Cardiac septum (tissue), 1 donor: ENCODE measurements around the gene FCRLA. TPM values are rescaled to one million over a fixed set of nuclear protein-coding genes. Genes with fewer than 3 reads are reported as not detected.

Experiments
- total RNA-seq: library from RNA; stranded (reverse); fragmentation: NEBNext Ultra II Directional; extraction: Animal tissue kit (Norgen Biotek cat#: 25700); gene quantifications from one replicate; pipeline ENCODE4 v1.2.1, GENCODE V29; 2021
- donor health status: DM: no; HTN: no; CAD: no.

The FCRLA gene
- total RNA-seq, 1 donor from 2014 or later = 0.40 TPM

Other genes with a start within 250 kb of the FCRLA start
- gene FCGR2A, start 201.8 kb upstream of the FCRLA start, total RNA-seq = 19.2 TPM
- gene HSPA6, start 182.7 kb upstream of the FCRLA start, total RNA-seq = 1.9 TPM
- 14.7 TPM for gene FCGR3A, start 157.4 kb upstream of the FCRLA start, total RNA-seq
- 8.4 TPM for gene FCGR3B, start 76.1 kb upstream of the FCRLA start, total RNA-seq
- 5.6 TPM for gene FCGR2B, start 44.1 kb upstream of the FCRLA start, total RNA-seq
- 0.38 TPM for gene FCRLB, start 14.3 kb downstream of the FCRLA start, total RNA-seq
- gene DUSP12, start 42.6 kb downstream of the FCRLA start, total RNA-seq = 8.2 TPM
- 14.9 TPM for gene ATF6, start 59.1 kb downstream of the FCRLA start, total RNA-seq